Fibroblast of lung (primary cell): ENCODE measurements around the gene DCAF15. TPM values are rescaled to one million over a fixed set of nuclear protein-coding genes. Genes with fewer than 3 reads are reported as not detected.

Experiments used
- DNase-seq, 2 donors: peaks; one replicate each; pipeline versions ENCODE4 v3.0.0 to v3.0.0-alpha.2; 2010; ENCODE audit warnings: low read depth in 2 of 2
- H2AFZ ChIP-seq: 2 replicates; pipeline ENCODE4 v1.5.1; 2012; ENCODE audit warnings: low read length, control low read depth, inconsistent platforms
- H3K27ac ChIP-seq: 2 replicates; pipeline ENCODE4 v1.5.1; 2011; ENCODE audit warnings: low read length, control low read depth; ENCODE audit not compliant: insufficient read depth
- H3K27me3 ChIP-seq: 2 replicates; pipeline ENCODE4 v1.5.1; 2011; ENCODE audit warnings: mild to moderate bottlenecking, low read length; ENCODE audit not compliant: control insufficient read depth, insufficient read depth
- H3K36me3 ChIP-seq: 2 replicates; pipeline ENCODE4 v1.5.1; 2011; ENCODE audit warnings: low read length; ENCODE audit not compliant: control insufficient read depth, insufficient read depth
- H3K4me1 ChIP-seq: 2 replicates; pipeline ENCODE4 v1.5.1; 2011; ENCODE audit warnings: low read length; ENCODE audit not compliant: control insufficient read depth, insufficient read depth; ENCODE audit errors: extremely low read depth
- H3K4me2 ChIP-seq: 2 replicates; pipeline ENCODE4 v1.5.1; 2011; ENCODE audit warnings: low read length, control low read depth; ENCODE audit not compliant: insufficient read depth; ENCODE audit errors: extremely low read depth
- H3K4me3 ChIP-seq, 4 experiments: fragments of 200-600 bp in 1 of 4; sonication (generic) in 1 of 4; replicated peaks in 1 of 4; 2 replicates each; pipeline ENCODE4 v1.5.1; 2011 to 2016; ENCODE audit warnings: low read length in 4 of 4, low read depth in 3 of 4, mild to moderate bottlenecking in 3 of 4, control low read depth in 2 of 4, inconsistent platforms in 1 of 4, mixed read lengths in 1 of 4; ENCODE audit not compliant: insufficient read depth in 1 of 4; ENCODE audit errors: control extremely low read depth in 1 of 4
- H3K79me2 ChIP-seq: 2 replicates; pipeline ENCODE4 v1.5.1; 2012; ENCODE audit warnings: mild to moderate bottlenecking, low read length, inconsistent platforms; ENCODE audit not compliant: control insufficient read depth, insufficient read depth
- H3K9ac ChIP-seq: 2 replicates; pipeline ENCODE4 v1.5.1; 2011; ENCODE audit warnings: mild to moderate bottlenecking, low read length, control low read depth; ENCODE audit not compliant: insufficient read depth
- H3K9me3 ChIP-seq: 2 replicates; pipeline ENCODE4 v1.5.1; 2012; ENCODE audit warnings: low read depth, low read length; ENCODE audit not compliant: control insufficient read depth, insufficient read depth
- H4K20me1 ChIP-seq: 2 replicates; pipeline ENCODE4 v1.5.1; 2011; ENCODE audit warnings: low read length; ENCODE audit not compliant: control insufficient read depth, insufficient read depth; ENCODE audit errors: extremely low read depth
- EZH2 ChIP-seq: IDR thresholded peaks from 2 replicates; pipeline ENCODE4 v1.5.1; 2012; ENCODE audit warnings: low read length, control low read depth, mild to moderate bottlenecking; ENCODE audit errors: missing control alignments
- polyA plus RNA-seq, 2 donors: library from polyadenylated mRNA; depleted of rRNA in 1 of 2; stranded (reverse) in 1 of 2; unstranded in 1 of 2; fragments of >200 nt; gene quantifications; 2 replicates each; pipeline ENCODE4 v1.2.1, GENCODE V29; 2011 to 2012; ENCODE audit warnings: missing spikeins in 1 of 2
- total RNA-seq: library from RNA; depleted of rRNA; stranded (reverse); fragments of >200 nt; gene quantifications from 2 replicates; pipeline ENCODE4 v1.2.1, GENCODE V29; 2014
- TF ChIP-seq, protein P1 (sequence below), 2 donors: IDR thresholded peaks in 1 of 2; conservative IDR thresholded peaks in 1 of 2; 1 replicate in 1 of 2; 2 replicates in 1 of 2; pipeline ENCODE4 v1.5.1; 2011 to 2012; ENCODE audit warnings: low read length in 2 of 2, control low read depth in 1 of 2, inconsistent platforms in 1 of 2, low read depth in 1 of 2, mild to moderate bottlenecking in 1 of 2

Gene DCAF15
- total and polyA plus RNA-seq, 2 donors (not counting 1 experiment from before 2014, with no cell fraction given): 6.3 to 9.5 TPM

- Histone ChIP-seq H2AFZ (no peak overlapping the region), H3K4me2 (no peak overlapping the region), H3K27me3 (no peaks in the 10 kb centered on the region), H3K9ac (no peak overlapping the region), H3K36me3 (peaks cover 3% of the 10 kb centered on the region), H3K79me2 (no peaks in the 10 kb centered on the region), H3K4me3 (no peak overlapping the region), H3K4me1 (peaks cover 2% of the 10 kb centered on the region), H3K27ac (no peak overlapping the region), H4K20me1 (no peaks in the 10 kb centered on the region), H3K9me3 (no peaks in the 10 kb centered on the region)
- TF ChIP-seq, protein P1, sequence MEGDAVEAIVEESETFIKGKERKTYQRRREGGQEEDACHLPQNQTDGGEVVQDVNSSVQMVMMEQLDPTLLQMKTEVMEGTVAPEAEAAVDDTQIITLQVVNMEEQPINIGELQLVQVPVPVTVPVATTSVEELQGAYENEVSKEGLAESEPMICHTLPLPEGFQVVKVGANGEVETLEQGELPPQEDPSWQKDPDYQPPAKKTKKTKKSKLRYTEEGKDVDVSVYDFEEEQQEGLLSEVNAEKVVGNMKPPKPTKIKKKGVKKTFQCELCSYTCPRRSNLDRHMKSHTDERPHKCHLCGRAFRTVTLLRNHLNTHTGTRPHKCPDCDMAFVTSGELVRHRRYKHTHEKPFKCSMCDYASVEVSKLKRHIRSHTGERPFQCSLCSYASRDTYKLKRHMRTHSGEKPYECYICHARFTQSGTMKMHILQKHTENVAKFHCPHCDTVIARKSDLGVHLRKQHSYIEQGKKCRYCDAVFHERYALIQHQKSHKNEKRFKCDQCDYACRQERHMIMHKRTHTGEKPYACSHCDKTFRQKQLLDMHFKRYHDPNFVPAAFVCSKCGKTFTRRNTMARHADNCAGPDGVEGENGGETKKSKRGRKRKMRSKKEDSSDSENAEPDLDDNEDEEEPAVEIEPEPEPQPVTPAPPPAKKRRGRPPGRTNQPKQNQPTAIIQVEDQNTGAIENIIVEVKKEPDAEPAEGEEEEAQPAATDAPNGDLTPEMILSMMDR (conservative IDR thresholded peaks at IDR 0.05 in 1 of 2, IDR thresholded peaks at IDR 0.05 in 1 of 2; ENCODE audit: low read depth in 1 of 2, low read length in 2 of 2): no peak
- no peak for TF ChIP-seq EZH2
- DNase-seq: no peak
Measured at GRCh38 chr19:13980340-13980739, 28.0 kb downstream of the DCAF15 start.

DNA sequence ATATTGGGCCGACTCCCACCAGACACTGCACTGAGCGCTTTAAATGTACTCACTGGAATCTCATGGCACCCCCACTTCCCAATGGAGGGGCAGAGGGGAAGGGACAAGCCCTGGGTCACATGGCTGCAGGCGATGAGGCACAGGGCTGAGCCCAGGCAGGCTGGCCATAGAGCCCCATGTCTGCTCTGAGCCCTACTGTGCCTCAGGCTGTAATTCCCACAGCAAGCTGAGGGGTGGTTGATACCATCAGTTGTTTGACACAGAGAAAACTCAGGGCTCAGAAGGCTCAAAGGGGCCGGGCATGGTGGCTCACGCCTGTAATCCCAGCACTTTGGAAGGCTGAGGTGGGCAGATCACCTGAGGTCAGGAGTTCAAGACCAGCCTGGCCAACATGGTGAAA is 28.7 kb downstream of the DCAF15 start:
- Histone ChIP-seq H3K27me3 (no peaks in the 10 kb centered on the region), H3K27ac (no peak overlapping the region), H3K4me1 (peaks cover 3% of the 10 kb centered on the region), H2AFZ (no peak overlapping the region), H3K79me2 (no peaks in the 10 kb centered on the region), H3K9ac (no peak overlapping the region), H4K20me1 (no peaks in the 10 kb centered on the region), H3K9me3 (no peaks in the 10 kb centered on the region), H3K4me3 (no peak overlapping the region), H3K4me2 (no peak overlapping the region), H3K36me3 (peaks cover 3% of the 10 kb centered on the region)
- no peak for DNase-seq
- TF ChIP-seq EZH2: no peak
- TF ChIP-seq, protein P1 (conservative IDR thresholded peaks at IDR 0.05 in 1 of 2, IDR thresholded peaks at IDR 0.05 in 1 of 2; ENCODE audit: low read depth in 1 of 2, low read length in 2 of 2): no peak

DNA sequence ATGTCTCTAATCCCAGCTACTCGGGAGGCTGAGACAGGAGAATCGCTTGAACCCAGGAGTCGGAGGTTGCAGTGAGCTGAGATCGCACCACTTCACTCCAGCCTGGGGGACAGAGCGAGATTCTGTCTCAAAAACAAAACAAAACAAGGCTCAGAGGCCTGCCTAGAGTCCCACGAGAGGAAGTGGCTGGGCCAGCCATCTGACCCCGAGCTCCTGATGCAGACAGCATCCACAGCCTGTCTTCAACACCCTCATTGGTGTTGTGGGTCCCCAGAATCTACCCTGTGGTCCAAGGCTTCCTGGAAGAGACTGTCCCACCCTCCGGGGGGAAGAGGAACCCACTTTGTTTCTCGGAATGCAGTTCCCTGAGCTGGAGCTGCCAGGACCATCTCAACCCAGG is 29.2 kb downstream of the DCAF15 start:
- TF ChIP-seq, protein P1 (conservative IDR thresholded peaks at IDR 0.05 in 1 of 2, IDR thresholded peaks at IDR 0.05 in 1 of 2; ENCODE audit: low read depth in 1 of 2, low read length in 2 of 2): no peak
- no peak for TF ChIP-seq EZH2
- Histone ChIP-seq H3K4me3 (no peak overlapping the region), H2AFZ (no peak overlapping the region), H3K4me2 (no peak overlapping the region), H3K36me3 (peaks cover 1% of the 10 kb centered on the region), H3K4me1 (peaks cover 6% of the 10 kb centered on the region), H3K27me3 (no peaks in the 10 kb centered on the region), H3K79me2 (no peaks in the 10 kb centered on the region), H4K20me1 (no peaks in the 10 kb centered on the region), H3K9me3 (no peaks in the 10 kb centered on the region), H3K9ac (no peak overlapping the region), H3K27ac (no peak overlapping the region)
- DNase-seq: no peak
